ENCODE data around the gene NSDHL.

NSDHL gene

GRCh38 chrX:152917656-152918579 lies 87.1 kb downstream of the NSDHL start:
- DNase-seq, result no peak

GRCh38 chrX:152918707-152919106 lies 87.8 kb downstream of the NSDHL start:
- DNase-seq, result no peak
